HG03439 (cell line): ENCODE measurements around the gene PHPT1.
A peak's percentile ranks its signal among the peaks of the same experiment; 100 is the strongest.
"Not testable (repeated sequence)": the region's sequence is repeated elsewhere in the genome, so short reads cannot be mapped to it uniquely, and the experiment has no call there.

Experiments
- ATAC-seq: cut with Tn5 transposase; IDR thresholded peaks from one replicate; pipeline ENCODE4 v1.9.1; 2021; ENCODE audit warnings: mild to moderate bottlenecking, moderate library complexity; ENCODE audit not compliant: unreplicated experiment

The PHPT1 gene

DNA sequence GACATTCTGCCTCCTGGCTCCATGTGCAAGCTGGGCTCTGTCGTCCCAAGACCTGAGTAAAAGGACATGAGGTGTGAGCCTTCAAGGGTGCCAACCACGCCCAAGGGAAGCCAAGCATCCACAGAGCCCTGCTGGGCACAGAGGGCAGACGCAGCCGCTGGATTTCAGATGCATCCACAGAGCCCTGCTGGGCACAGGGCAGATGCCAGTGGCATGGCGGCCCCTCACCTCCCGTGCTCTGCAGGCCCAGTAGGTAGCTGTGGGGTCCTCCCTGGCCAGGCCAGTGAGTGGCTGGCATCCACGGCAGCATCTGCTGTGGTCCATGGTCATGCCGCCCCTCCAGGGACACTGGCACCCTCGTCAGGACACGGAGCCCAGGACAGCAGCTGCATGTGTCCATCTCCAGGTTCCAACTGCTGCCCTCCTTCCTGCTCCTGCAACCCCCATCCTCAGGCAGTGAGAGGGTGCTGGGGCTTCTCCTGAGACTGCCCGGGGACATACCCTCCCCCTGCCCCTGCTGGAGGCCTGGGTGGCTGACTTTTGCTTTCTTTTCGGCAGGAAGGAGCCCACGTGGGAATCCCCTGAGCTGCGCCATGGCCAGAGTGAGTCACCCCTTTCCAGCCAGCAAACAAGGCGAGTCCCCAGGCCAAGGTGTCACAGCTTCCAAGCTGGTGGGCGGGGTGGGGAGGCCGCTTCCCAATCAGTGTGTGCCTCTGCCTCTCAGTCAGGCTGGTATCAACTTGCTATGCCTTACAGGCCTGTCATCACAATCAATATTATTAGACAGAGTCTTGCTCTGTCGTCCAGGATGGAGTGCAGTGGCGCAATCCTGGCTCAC lies 33.1 kb downstream of the PHPT1 start:
- peak; percentile 25 for ATAC-seq

DNA sequence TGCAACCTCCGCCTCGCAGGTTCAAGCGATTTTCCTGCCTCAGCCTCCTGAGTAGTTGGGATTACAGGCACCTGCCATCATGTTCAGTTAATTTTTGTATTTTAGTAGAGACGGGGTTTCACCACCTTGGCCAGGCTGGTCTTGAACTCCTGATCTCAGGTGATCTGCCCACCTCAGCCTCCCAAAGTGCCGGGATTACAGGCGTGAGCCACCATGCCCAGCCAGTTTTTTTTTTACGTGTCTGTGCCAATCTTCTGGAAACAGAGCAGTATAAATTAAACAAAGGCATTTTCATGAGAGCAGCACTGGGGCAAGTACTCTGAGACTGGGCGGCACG lies 33.7 kb downstream of the PHPT1 start:
- ATAC-seq = not testable (repeated sequence)

DNA sequence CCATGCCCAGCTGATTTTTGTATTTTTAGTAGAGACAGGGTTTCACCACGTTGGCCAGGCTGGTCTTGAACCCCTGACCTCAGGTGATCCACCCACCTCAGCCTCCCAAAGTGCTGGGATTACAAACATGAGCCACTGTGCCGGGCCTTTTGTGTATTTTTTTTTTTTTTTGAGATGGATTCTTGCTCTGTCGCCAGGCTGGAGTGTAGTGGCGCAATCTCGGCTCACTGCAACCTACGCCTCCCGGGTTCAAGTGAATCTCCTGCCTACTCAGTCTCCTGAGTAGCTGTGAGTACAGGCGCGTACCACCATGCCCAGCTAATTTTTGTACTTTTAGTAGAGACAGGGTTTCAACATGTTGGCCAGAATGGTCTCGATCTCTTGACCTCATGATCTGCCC lies 34.5 kb downstream of the PHPT1 start:
- ATAC-seq = not testable (repeated sequence)

DNA sequence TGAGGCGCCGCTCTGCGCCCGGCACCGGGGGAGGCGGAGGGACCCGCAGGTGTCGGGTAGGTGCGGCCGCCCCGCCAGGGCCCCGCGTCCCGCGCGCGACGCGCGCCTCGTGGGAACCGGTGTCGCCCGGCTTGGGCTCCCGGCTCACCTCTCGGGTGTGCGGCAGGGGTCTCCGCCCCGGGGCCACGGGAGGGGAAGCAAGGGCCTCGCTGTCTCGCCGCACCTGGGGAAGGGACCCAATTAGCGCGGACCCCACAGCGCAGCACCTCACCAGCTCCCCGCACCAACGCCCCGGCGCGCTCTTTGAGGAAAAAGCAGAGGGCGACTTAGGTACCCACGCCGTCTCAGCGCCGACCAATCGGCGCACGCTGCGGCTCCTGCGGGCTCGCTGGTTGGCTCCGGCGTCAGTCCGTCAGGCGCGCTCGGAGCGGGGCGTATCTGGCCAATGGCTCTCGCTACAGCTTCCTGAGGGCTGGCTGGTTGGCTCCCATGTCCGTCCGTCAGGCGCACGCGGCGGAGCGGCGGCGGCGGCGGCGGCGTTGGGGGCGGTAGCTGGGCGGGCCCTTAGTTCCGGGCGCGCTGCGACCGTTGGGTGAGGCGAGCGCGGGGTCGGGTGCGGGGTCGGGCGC lies 36.9 kb downstream of the PHPT1 start, which contains the start of gene TRAF2:
TSS of gene TRAF2 (plus strand) at position 567 of the 629 bp plus-strand sequence. CDS start 12,225 bp downstream, outside the sequence.
- ATAC-seq = peak; percentile 74

DNA sequence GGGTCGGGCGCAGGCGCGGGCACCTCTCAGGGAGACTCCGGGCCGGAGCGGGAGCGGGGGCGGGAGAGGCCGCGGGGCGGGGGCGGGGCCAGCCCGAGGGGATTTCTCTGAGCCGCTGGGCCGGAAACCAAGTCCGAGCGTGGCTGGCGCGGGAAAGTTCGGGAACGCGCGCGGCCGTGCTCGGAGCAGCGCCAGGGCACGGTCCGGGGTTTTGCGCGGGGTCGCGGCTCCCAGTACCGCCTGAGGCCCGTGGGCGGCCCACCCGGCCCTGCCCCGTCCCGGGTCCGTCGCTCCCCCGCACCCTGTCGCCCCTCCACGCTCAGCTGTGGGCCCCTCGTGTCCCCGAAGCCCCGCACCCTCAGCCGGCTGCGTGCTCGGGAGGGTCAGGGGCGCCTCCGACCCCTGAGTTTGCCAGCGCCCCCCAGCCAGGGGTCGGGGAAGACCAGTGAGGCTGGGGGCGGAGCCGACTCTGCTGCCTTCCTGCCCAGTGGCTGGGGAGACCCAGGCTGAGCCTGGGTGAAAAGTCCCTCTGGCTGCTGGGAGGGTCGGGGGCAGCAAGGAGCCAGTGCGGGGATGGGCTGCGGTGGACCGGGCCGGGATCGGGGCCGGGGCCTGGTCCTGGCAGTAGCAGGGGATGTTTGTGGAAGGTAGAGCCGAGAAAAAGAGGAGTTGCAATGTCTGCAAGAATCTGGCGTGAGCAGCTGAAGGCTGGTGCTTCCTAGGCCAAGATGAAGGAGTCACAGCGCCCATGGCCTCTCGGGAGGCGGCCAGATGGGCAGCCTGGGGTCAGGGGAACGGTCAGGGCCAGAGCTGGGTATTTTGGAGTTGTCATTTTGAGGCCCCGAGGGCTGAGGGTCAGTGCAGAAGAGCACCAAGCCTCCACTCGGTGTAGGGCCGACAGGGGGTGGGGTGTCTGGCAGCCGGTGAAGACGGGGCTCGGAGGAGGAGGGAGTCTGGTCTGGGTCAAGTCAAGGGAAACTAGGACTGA lies 37.7 kb downstream of the PHPT1 start:
- peak; percentile 27 for ATAC-seq

DNA sequence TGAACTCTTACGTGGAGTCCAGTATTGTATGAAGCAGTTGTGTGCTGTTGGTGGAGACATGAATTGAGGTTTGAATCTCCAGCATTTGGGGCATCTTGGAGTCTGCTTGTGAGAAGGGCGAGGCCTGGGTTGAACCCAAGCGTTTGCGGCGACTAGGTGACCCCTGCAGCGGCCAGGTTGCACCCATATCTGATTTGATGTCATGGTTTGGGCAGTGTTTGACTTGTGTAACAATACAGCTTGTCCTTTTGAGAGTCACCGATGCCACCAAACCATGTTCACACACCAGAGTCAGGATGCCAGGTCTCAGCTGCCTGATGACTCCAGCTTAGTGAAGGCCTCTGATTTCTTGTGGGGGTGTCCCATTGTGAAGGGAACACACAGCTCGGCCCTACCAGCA lies 39.2 kb downstream of the PHPT1 start:
- no peak for ATAC-seq

DNA sequence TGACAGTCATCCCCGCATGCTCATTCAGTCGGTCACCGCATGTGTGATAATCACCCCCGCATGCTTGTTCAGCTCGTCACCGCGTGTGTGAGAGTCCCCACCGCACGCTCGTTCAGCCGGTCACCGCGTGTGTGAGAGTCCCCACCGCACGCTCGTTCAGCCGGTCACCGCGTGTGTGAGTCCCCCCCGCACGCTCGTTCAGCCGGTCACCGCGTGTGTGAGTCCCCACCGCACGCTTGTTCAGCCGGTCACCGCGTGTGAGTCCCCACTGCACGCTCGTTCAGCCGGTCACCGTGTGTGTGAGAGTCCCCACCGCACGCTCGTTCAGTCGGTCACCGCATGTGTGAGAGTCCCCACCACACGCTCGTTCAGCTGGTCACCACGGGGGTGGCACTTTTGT lies 40.6 kb downstream of the PHPT1 start:
- no peak for ATAC-seq

DNA sequence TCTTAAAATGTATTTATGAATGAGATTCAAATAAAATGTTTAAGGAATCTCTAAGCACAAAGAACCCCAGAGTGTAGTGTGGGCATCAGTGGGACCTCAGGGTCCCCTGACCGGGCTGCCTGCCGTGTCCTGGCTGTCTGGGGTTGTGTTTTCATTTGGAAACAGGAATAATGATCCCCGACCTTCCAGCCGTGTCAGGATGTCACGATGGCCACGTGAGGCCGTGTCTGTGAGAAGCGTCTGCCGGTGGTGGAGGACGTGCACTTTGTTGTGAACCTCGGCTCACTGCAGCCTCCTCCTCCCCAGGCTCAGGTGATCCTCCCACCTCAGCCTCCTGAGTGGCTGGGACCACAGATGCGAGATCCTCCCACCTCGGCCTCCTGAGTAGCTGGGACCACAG lies 41.5 kb downstream of the PHPT1 start:
- no peak for ATAC-seq

DNA sequence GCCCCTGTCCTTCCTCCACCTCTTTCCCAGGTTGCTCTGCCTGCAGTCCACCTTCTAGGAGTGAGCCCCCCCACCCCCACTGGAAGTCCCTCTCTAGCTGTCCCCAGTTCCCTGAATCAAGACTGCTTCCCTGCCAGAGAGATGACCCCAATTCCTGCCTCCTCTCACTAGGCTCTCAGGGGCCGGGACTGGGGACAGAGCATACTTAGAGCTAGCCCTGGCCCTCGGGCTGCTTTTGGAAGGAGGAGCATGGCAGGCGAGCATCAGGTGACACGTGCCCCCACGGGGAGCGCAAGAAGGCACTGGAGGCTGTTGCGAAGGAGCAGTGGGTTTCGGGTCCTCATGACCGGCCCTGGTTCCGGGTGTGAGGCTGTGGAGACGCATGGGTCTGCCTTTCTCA lies 46.8 kb downstream of the PHPT1 start:
- no peak for ATAC-seq

DNA sequence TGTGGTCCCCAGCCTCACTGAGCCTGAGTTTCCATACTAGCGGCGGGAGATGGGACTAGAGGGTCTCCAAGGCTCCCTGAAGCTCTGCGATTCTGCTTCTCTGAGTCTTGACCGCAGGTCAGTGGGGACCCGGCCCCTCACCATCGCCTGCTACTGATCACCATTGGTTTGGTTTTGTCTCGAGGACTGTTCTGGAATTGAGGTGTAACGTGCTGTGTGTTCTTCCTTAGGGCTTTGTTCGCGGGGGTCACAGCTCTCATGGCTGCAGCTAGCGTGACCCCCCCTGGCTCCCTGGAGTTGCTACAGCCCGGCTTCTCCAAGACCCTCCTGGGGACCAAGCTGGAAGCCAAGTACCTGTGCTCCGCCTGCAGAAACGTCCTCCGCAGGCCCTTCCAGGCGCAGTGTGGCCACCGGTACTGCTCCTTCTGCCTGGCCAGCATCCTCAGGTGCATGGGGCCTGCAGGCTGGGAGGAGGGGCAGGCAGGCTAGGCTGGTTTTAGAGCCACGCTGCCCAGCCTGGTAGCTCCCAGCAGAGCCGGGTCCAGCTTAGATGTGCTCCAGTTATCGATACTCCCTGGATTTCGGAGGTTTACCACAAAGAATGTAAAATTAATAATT lies 49.4 kb downstream of the PHPT1 start:
- ATAC-seq = no peak

DNA sequence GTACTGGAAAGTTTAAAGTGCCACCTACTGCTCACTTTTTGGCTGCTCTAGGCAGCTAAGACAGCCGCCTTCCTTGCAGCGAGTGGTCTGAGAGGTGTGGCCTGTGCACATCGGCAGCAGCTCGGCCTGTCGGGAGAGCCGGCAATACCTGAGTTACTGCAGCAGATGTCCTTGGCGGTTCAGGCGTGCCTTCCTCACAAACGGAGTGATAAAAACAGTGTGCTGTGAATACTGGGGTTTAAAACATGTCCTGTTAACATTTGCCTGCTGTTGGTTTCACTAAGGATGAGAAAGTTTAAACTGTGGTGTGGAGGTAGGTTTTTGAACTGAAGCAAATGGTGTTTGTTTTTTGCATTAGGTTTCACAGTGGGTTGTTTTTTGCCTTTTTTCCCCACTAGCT lies 50.0 kb downstream of the PHPT1 start:
- ATAC-seq = no peak

DNA sequence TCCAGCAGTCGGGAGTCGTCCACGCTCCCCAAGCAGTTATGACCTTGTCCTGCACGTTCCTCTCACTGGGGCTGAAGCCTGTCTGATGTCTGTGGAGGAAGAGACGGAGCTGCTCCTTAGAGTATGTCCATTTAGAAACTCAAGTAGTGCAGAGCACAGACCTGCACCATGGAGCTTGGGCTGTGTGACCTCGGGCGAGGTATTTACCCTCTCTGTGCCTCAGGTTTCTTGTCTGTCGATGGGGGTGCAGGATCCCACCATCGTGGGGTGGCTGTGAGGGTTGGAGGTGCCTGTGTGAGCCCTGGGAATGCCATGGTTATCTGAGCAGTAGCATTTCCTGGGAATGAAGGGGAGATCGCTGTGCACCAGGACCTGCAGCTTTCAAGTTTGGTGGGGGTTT lies 51.3 kb downstream of the PHPT1 start:
- ATAC-seq = no peak
